Upper lobe of left lung (tissue), 4 donors: ENCODE data around the gene SEMA4A.

Experiments
- POLR2A ChIP-seq, 4 donors: fragments of 450-650 bp; IDR thresholded peaks; one replicate each; pipeline ENCODE4 v1.5.1; 2016 to 2017; ENCODE audit warnings: antibody characterized with exemption in 4 of 4, mild to moderate bottlenecking in 2 of 4
- POLR2AphosphoS5 ChIP-seq, 2 donors: sonication (generic); formaldehyde crosslinking; IDR thresholded peaks; one replicate each; pipeline ENCODE4 v1.5.1; 2017; ENCODE audit warnings: antibody characterized with exemption in 2 of 2
- TF ChIP-seq, protein P1 (sequence below), 6 experiments: fragments of 450-650 bp in 4 of 6; fragments of 200-600 bp in 2 of 6; sonication (generic) in 2 of 6; IDR thresholded peaks; one replicate each; pipeline ENCODE4 v1.5.1; 2016 to 2019; ENCODE audit warnings: antibody characterized with exemption in 6 of 6

GRCh38 chr1:156150333-156151011, 2.9 kb upstream of the SEMA4A start:
- TF ChIP-seq, protein P1, sequence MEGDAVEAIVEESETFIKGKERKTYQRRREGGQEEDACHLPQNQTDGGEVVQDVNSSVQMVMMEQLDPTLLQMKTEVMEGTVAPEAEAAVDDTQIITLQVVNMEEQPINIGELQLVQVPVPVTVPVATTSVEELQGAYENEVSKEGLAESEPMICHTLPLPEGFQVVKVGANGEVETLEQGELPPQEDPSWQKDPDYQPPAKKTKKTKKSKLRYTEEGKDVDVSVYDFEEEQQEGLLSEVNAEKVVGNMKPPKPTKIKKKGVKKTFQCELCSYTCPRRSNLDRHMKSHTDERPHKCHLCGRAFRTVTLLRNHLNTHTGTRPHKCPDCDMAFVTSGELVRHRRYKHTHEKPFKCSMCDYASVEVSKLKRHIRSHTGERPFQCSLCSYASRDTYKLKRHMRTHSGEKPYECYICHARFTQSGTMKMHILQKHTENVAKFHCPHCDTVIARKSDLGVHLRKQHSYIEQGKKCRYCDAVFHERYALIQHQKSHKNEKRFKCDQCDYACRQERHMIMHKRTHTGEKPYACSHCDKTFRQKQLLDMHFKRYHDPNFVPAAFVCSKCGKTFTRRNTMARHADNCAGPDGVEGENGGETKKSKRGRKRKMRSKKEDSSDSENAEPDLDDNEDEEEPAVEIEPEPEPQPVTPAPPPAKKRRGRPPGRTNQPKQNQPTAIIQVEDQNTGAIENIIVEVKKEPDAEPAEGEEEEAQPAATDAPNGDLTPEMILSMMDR (IDR thresholded peaks at IDR 0.05): no peak
- no peak for TF ChIP-seq POLR2A (IDR thresholded peaks at IDR 0.05)
- TF ChIP-seq POLR2AphosphoS5 (IDR thresholded peaks at IDR 0.05): no peak
